H1 (cell line): ENCODE data around the gene CDK13. TPM values are rescaled to one million over a fixed set of nuclear protein-coding genes. Genes with fewer than 3 reads are reported as not detected.

Experiments
- CTCF ChIA-PET: fragments of 300-600 bp; sonication (Branson Sonifier 250); formaldehyde crosslinking; loops from one replicate; lab custom pipeline; 2021; ENCODE audit not compliant: partially characterized antibody; lab: Charles Lee
- POLR2A ChIA-PET: fragments of 300-600 bp; sonication (Branson Sonifier 250); formaldehyde crosslinking; loops from one replicate; lab custom pipeline; 2021; ENCODE audit warnings: inconsistent platforms; ENCODE audit not compliant: partially characterized antibody; lab: Charles Lee
- DNase-seq, 2 experiments: peaks; one replicate each; pipeline versions ENCODE4 v3.0.0 to v3.0.0-alpha.2; 2010 to 2022; ENCODE audit warnings: low spot score in 2 of 2, low read depth in 1 of 2, mixed read lengths in 1 of 2
- FAIRE-seq: peaks from 2 replicates; lab custom pipeline; 2011; peaks lifted over from hg19 to GRCh38; lab: Jason Lieb, UNC
- H2AFZ ChIP-seq: 2 replicates; pipeline ENCODE4 v1.8.1; 2012; ENCODE audit warnings: low read length, inconsistent platforms
- H2AK5ac ChIP-seq: 2 replicates; pipeline ENCODE4 v1.6.1; 2013; ENCODE audit warnings: low read depth, low read length
- H2BK120ac ChIP-seq: replicated peaks from 2 replicates; pipeline ENCODE3; 2013; ENCODE audit warnings: low read depth, low read length, inconsistent platforms
- H2BK12ac ChIP-seq: 2 replicates; pipeline ENCODE4 v1.6.1; 2013; ENCODE audit warnings: low read depth, low read length
- H2BK15ac ChIP-seq: 2 replicates; pipeline ENCODE4 v1.6.1; 2013; ENCODE audit warnings: low read length
- H2BK20ac ChIP-seq: 2 replicates; pipeline ENCODE4 v1.6.1; 2013; ENCODE audit warnings: low read length
- H2BK5ac ChIP-seq: 2 replicates; pipeline ENCODE4 v1.6.1; 2013; ENCODE audit warnings: low read depth, low read length
- H3K14ac ChIP-seq: 2 replicates; pipeline ENCODE4 v1.6.1; 2013; ENCODE audit warnings: inconsistent platforms; ENCODE audit not compliant: insufficient read length
- H3K18ac ChIP-seq: 2 replicates; pipeline ENCODE4 v1.6.1; 2013; ENCODE audit warnings: low read length; ENCODE audit errors: extremely low read depth
- H3K23ac ChIP-seq: 2 replicates; pipeline ENCODE4 v1.6.1; 2013; ENCODE audit warnings: inconsistent platforms; ENCODE audit not compliant: insufficient read length
- H3K23me2 ChIP-seq: 2 replicates; pipeline ENCODE4 v1.6.1; 2013; ENCODE audit warnings: low read depth, low read length
- H3K27ac ChIP-seq: 2 replicates; pipeline ENCODE4 v1.6.1; 2011; ENCODE audit warnings: low read depth, low read length, inconsistent platforms
- H3K27me3 ChIP-seq, 4 experiments: replicated peaks in 1 of 4; 1 replicate in 1 of 4; 2 replicates in 3 of 4; pipeline versions ENCODE4 v1.6.1 to v1.8.1; 2011 to 2013; ENCODE audit warnings: low read length in 3 of 4, mild to moderate bottlenecking in 3 of 4, inconsistent platforms in 2 of 4, mixed read lengths in 2 of 4, moderate library complexity in 1 of 4; ENCODE audit not compliant: control insufficient read depth in 3 of 4, insufficient read depth in 3 of 4; ENCODE audit errors: extremely low read depth in 1 of 4
- H3K36me3 ChIP-seq, 4 experiments: 2 replicates each; pipeline versions ENCODE4 v1.6.1 to v1.8.1; 2011 to 2013; ENCODE audit warnings: mild to moderate bottlenecking in 4 of 4, low read length in 3 of 4, moderate library complexity in 2 of 4, control low read depth in 1 of 4, inconsistent platforms in 1 of 4; ENCODE audit not compliant: insufficient read depth in 4 of 4, control insufficient read depth in 2 of 4
- H3K4ac ChIP-seq: replicated peaks from 2 replicates; pipeline ENCODE3; 2013; ENCODE audit warnings: low read length, low read depth, mixed read lengths, inconsistent platforms; ENCODE audit not compliant: insufficient read length
- H3K4me1 ChIP-seq, 4 experiments: replicated peaks in 1 of 4; 1 replicate in 1 of 4; 2 replicates in 3 of 4; pipeline versions ENCODE4 v1.6.1 to v1.8.1; 2011 to 2013; ENCODE audit warnings: low read length in 3 of 4, inconsistent platforms in 2 of 4, mixed read lengths in 1 of 4; ENCODE audit not compliant: insufficient read depth in 4 of 4, control insufficient read depth in 3 of 4
- H3K4me2 ChIP-seq, 2 experiments: 2 replicates each; pipeline versions ENCODE4 v1.6.1 to v1.8.1; 2011 to 2013; ENCODE audit warnings: low read depth in 2 of 2, low read length in 2 of 2, control low read depth in 1 of 2, inconsistent platforms in 1 of 2, mild to moderate bottlenecking in 1 of 2; ENCODE audit not compliant: insufficient read depth in 1 of 2
- H3K4me3 ChIP-seq, 4 experiments: fragments of 200-600, 300-600 bp in 1 of 4; sonication (generic), shearing (Covaris generic), sonication (Bioruptor Twin) in 1 of 4; 2 replicates each; pipeline versions ENCODE4 v1.5.1 to v1.8.1; 2011 to 2016; ENCODE audit warnings: low read length in 4 of 4, low read depth in 3 of 4, control low read depth in 2 of 4, inconsistent platforms in 2 of 4, mild to moderate bottlenecking in 2 of 4, mixed read lengths in 1 of 4, moderate library complexity in 1 of 4; ENCODE audit not compliant: insufficient read depth in 2 of 4; ENCODE audit errors: extremely low read depth in 1 of 4
- H3K56ac ChIP-seq: replicated peaks from 2 replicates; pipeline ENCODE3; 2013; ENCODE audit warnings: low read depth, mild to moderate bottlenecking, mixed read lengths, low read length, inconsistent platforms; ENCODE audit not compliant: insufficient read length
- H3K79me1 ChIP-seq: 2 replicates; pipeline ENCODE4 v1.6.1; 2013; ENCODE audit warnings: low read depth, low read length, control low read depth
- H3K79me2 ChIP-seq, 2 experiments: 2 replicates each; pipeline versions ENCODE4 v1.6.1 to v1.8.1; 2012 to 2013; ENCODE audit warnings: low read length in 2 of 2, mild to moderate bottlenecking in 2 of 2, inconsistent platforms in 1 of 2; ENCODE audit not compliant: insufficient read depth in 2 of 2, control insufficient read depth in 1 of 2
- H3K9ac ChIP-seq, 4 experiments: replicated peaks in 1 of 4; 1 replicate in 1 of 4; 2 replicates in 3 of 4; pipeline versions ENCODE4 v1.6.1 to v1.8.1; 2011 to 2013; ENCODE audit warnings: low read depth in 3 of 4, low read length in 3 of 4, control low read depth in 2 of 4, mild to moderate bottlenecking in 2 of 4, moderate library complexity in 2 of 4, inconsistent platforms in 1 of 4; ENCODE audit errors: extremely low read depth in 1 of 4
- H3K9me3 ChIP-seq, 2 experiments: 2 replicates each; pipeline versions ENCODE4 v1.6.1 to v1.8.1; 2012 to 2013; ENCODE audit warnings: mild to moderate bottlenecking in 2 of 2, moderate library complexity in 2 of 2, control low read depth in 1 of 2, inconsistent platforms in 1 of 2, low read depth in 1 of 2, low read length in 1 of 2, mixed read lengths in 1 of 2; ENCODE audit not compliant: insufficient read depth in 2 of 2
- H4K20me1 ChIP-seq, 2 experiments: replicated peaks in 1 of 2; 2 replicates each; pipeline versions ENCODE3 to v1.8.1; 2011 to 2013; ENCODE audit warnings: inconsistent platforms in 2 of 2, low read length in 2 of 2, mild to moderate bottlenecking in 1 of 2; ENCODE audit not compliant: insufficient read depth in 2 of 2, control insufficient read depth in 1 of 2
- H4K5ac ChIP-seq: 2 replicates; pipeline ENCODE4 v1.6.1; 2013; ENCODE audit warnings: low read length, low read depth, mixed read lengths, inconsistent platforms; ENCODE audit not compliant: insufficient read length
- H4K8ac ChIP-seq: 2 replicates; pipeline ENCODE4 v1.8.0; 2013; ENCODE audit warnings: mild to moderate bottlenecking, moderate library complexity, low read length, inconsistent platforms; ENCODE audit not compliant: insufficient read depth; ENCODE audit errors: extremely low read depth
- H4K91ac ChIP-seq: replicated peaks from 2 replicates; pipeline ENCODE3; 2013; ENCODE audit warnings: low read length, mixed read lengths, inconsistent platforms; ENCODE audit not compliant: insufficient read length
- KDM1A ChIP-seq: fragments of 200-600, 300-600 bp; sonication (generic); IDR thresholded peaks from 2 replicates; pipeline ENCODE4 v1.7.1; 2016; ENCODE audit warnings: mild to moderate bottlenecking, low read length, borderline replicate concordance
- POU5F1 ChIP-seq: IDR thresholded peaks from 2 replicates; pipeline ENCODE4 v1.6.1; 2011; ENCODE audit warnings: low read depth, mild to moderate bottlenecking, low read length, moderate library complexity
- WGBS, 2 experiments: shearing (Covaris generic) in 1 of 2; methylation state at CpG; one replicate each; pipeline versions ENCODE4 v1.1.6 to v1.1.7; 2013 to 2015; ENCODE audit warnings: low lambda C conversion rate in 2 of 2, mixed read lengths in 2 of 2, inconsistent platforms in 1 of 2, low coverage in 1 of 2, missing lambda C conversion rate in 1 of 2; ENCODE audit not compliant: insufficient replicate concordance in 2 of 2, insufficient coverage in 1 of 2, insufficient read length in 1 of 2; ENCODE audit errors: extremely low coverage in 1 of 2, missing lambda C conversion rate in 1 of 2; 5-methylcytosine and 5-hydroxymethylcytosine counted together
- polyA plus RNA-seq, 7 experiments: library from polyadenylated mRNA; depleted of rRNA in 3 of 7; stranded (reverse) in 5 of 7; unstranded in 2 of 7; fragments of >200 nt in 5 of 7; fragments of 200-250 nt in 2 of 7; gene quantifications; 1 replicate in 5 of 7; 2 replicates in 1 of 7; 4 replicates in 1 of 7; pipeline versions ENCODE4 v1.2.1 to v1.2.3, GENCODE V29; 2011 to 2013; ENCODE audit warnings: missing spikeins in 2 of 7, mixed read lengths in 2 of 7
- total RNA-seq: library from RNA; stranded (reverse); fragmentation: NEBNext Ultra II Directional; extraction: Animal tissue kit (Norgen Biotek cat#: 25700); gene quantifications from 2 replicates; pipeline ENCODE4 v1.2.1, GENCODE V29; 2021

CDK13 gene
- total and polyA plus RNA-seq, 2 of the 8 experiments (the other 6 are each of a cell fraction or from before 2014, with no cell fraction given): 22.6 to 49.5 TPM

DNA sequence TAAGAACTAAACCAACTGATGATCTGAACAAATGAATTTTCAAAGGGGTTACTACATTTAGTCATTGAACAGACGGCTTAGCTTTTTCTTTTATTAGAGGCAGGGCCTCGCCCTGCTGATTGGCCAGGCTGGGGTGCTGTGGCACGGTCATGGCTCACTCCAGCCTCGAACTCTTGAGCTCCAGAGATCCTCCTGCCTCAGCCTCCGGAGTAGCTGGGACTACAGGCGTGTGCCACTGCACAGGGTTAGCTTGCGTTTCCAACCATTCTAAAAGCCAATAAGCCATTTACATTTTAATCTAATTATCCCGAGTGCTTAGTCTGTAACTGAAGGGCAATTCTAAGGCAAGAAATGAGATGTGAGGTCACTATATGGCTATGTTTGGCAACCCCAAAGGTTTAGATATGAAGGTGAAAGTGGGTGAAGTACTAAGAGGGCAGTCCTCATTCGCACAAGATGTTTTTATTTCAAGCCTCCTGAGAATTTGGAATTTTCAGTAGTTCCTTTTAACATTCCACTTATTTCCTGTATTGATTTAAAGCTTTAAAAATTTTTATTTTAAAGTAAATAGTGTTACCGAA, 1.6 kb upstream of the CDK13 start:
- H4K5ac ChIP-seq: no peak overlapping the region
- H3K4me3 ChIP-seq: peak overlapping the region; percentile 83 to 91 (median 89)
- H3K4me1 ChIP-seq: no peaks in the 10 kb centered on the region; a peak in 3 of 7 replicates
- H2BK15ac ChIP-seq: no peak overlapping the region
- H3K23ac ChIP-seq: no peak overlapping the region
- H4K91ac ChIP-seq: no peak overlapping the region
- H4K20me1 ChIP-seq: peaks cover 9 to 16% of the 10 kb centered on the region in 2 experiments
- H3K9ac ChIP-seq: peak overlapping the region in 3 of 4 experiments; percentile 90 to 97 (median 94); a peak in 5 of 7 replicates
- peak overlapping the region; percentile 91; the same call in 1 of the 2 replicates for H3K27ac ChIP-seq
- H3K14ac ChIP-seq: no peak overlapping the region
- H3K56ac ChIP-seq: no peak overlapping the region
- CTCF ChIA-PET: interaction anchor here (0.7 to 2.1 kb wide), 5 partner anchors 11 to 52 kb away, joined by 3 to 7 read pairs (median 4); no protein-coding TSS in a partner anchor
- no peak overlapping the region for H4K8ac ChIP-seq
- 70% methylated on average over 10 of the region's 10 CpGs; no CpG with 5 or more reads in 1 of the 2 experiments for WGBS, 2 experiments
- H3K9me3 ChIP-seq: no peaks in the 10 kb centered on the region
- H2AFZ ChIP-seq: no peak overlapping the region
- peaks cover 3% of the 10 kb centered on the region for H3K23me2 ChIP-seq
- no peak overlapping the region for H3K18ac ChIP-seq
- H3K4ac ChIP-seq: no peak overlapping the region
- no peak for FAIRE-seq
- no peak overlapping the region for H2AK5ac ChIP-seq
- DNase-seq: no peak
- TF ChIP-seq POU5F1 (no peak), KDM1A (0 out of 2 replicates have a peak, but pooled peaks have one; percentile 50)
- TF ChIP-seq, all 59 proteins: peak for 1
- peaks cover 1 to 24% of the 10 kb centered on the region in 2 experiments; a peak in 3 of 4 replicates for H3K79me2 ChIP-seq
- H2BK120ac ChIP-seq: no peak overlapping the region
- POLR2A ChIA-PET: interaction anchor here (1.1 to 2.4 kb wide), 2 partner anchors 90 to 186 kb away, joined by 4 to 9 read pairs; partner anchors contain the start of genes MPLKIP and SUGCT
- H3K36me3 ChIP-seq: no peaks in the 10 kb centered on the region
- H2BK5ac ChIP-seq: no peak overlapping the region
- H3K79me1 ChIP-seq: no peaks in the 10 kb centered on the region
- peak overlapping the region; percentile 72 to 77 for H3K4me2 ChIP-seq
- H3K27me3 ChIP-seq: no peaks in the 10 kb centered on the region
- no peak overlapping the region; the same call in 1 of the 2 replicates for H2BK12ac ChIP-seq
- no peak overlapping the region for H2BK20ac ChIP-seq
